KOPT-K1 (cell line): ENCODE measurements around the gene UFSP1.

Source experiments
- H3K27ac ChIP-seq: fragments of 200-600 bp; sonication (generic); 2 replicates; pipeline ENCODE4 v1.5.1; 2016; ENCODE audit warnings: antibody characterized with exemption, mild to moderate bottlenecking, low read depth, low read length; ENCODE audit not compliant: poor library complexity, severe bottlenecking
- H3K36me3 ChIP-seq: fragments of 200-600 bp; sonication (generic); 2 replicates; pipeline ENCODE4 v1.5.1; 2017; ENCODE audit warnings: antibody characterized with exemption, mild to moderate bottlenecking, low read length, moderate library complexity; ENCODE audit not compliant: insufficient read depth
- H3K9me3 ChIP-seq: fragments of 200-600 bp; sonication (generic); 2 replicates; pipeline ENCODE4 v1.5.1; 2017; ENCODE audit warnings: antibody characterized with exemption, low read length, mild to moderate bottlenecking; ENCODE audit not compliant: insufficient read depth, poor library complexity, severe bottlenecking

UFSP1 gene

GRCh38 chr7:100878685-100879084 is 10.8 kb downstream of the UFSP1 start:
- H3K9me3 ChIP-seq: no peaks in the 10 kb centered on the region
- H3K27ac ChIP-seq: no peak overlapping the region
- H3K36me3 ChIP-seq: peaks cover 77% of the 10 kb centered on the region

- H3K9me3 ChIP-seq: no peaks in the 10 kb centered on the region
- no peak overlapping the region for H3K27ac ChIP-seq
- peaks cover 71% of the 10 kb centered on the region for H3K36me3 ChIP-seq
Measured at GRCh38 chr7:100878013-100878412, 11.5 kb downstream of the UFSP1 start.

- peaks cover 44% of the 10 kb centered on the region for H3K36me3 ChIP-seq
- peak overlapping the region; percentile 98 for H3K27ac ChIP-seq
- H3K9me3 ChIP-seq: no peaks in the 10 kb centered on the region
Measured at GRCh38 chr7:100875356-100875751, 14.2 kb downstream of the UFSP1 start.

GRCh38 chr7:100874577-100875355 is 14.7 kb downstream of the UFSP1 start, which contains the start of gene SRRT:
SRRT (plus strand) TSS chr7:100875103; CDS start chr7:100875591, 488 bp downstream.
- no peaks in the 10 kb centered on the region for H3K9me3 ChIP-seq
- H3K27ac ChIP-seq: peak within 1 kb of the TSS; percentile 98
- H3K36me3 ChIP-seq: peaks cover 38% of the 10 kb centered on the region

- Histone ChIP-seq H3K9me3 (no peaks in the 10 kb centered on the region), H3K27ac (peak overlapping the region; percentile 98), H3K36me3 (peaks cover 33% of the 10 kb centered on the region)
Measured at GRCh38 chr7:100874300-100874576, 15.3 kb downstream of the UFSP1 start.

- Histone ChIP-seq H3K9me3 (no peaks in the 10 kb centered on the region), H3K27ac (peak overlapping the region; percentile 98), H3K36me3 (peaks cover 28% of the 10 kb centered on the region)
Measured at GRCh38 chr7:100873599-100874299, 15.8 kb downstream of the UFSP1 start.

- H3K27ac ChIP-seq: no peak overlapping the region
- H3K9me3 ChIP-seq: no peaks in the 10 kb centered on the region
- peaks cover 11% of the 10 kb centered on the region; the same call in 1 of the 2 replicates for H3K36me3 ChIP-seq
Measured at GRCh38 chr7:100867776-100868485, 21.6 kb downstream of the UFSP1 start.

- Histone ChIP-seq H3K9me3 (no peaks in the 10 kb centered on the region), H3K36me3 (peaks cover 18% of the 10 kb centered on the region; the same call in 1 of the 2 replicates), H3K27ac (no peak within 1 kb of the TSS)
Measured at GRCh38 chr7:100867040-100867775, 22.3 kb downstream of the UFSP1 start, which contains the start of gene TRIP6. TRIP6 (plus strand) TSS chr7:100867387; CDS start chr7:100867498, 111 bp downstream.

- Histone ChIP-seq H3K36me3 (peaks cover 23% of the 10 kb centered on the region; the same call in 1 of the 2 replicates), H3K9me3 (no peaks in the 10 kb centered on the region), H3K27ac (no peak overlapping the region)
Measured at GRCh38 chr7:100866729-100867039, 22.8 kb downstream of the UFSP1 start.

- H3K27ac ChIP-seq: no peak overlapping the region
- H3K9me3 ChIP-seq: no peaks in the 10 kb centered on the region
- H3K36me3 ChIP-seq: peaks cover 24% of the 10 kb centered on the region; the same call in 1 of the 2 replicates
Measured at GRCh38 chr7:100865938-100866728, 23.4 kb downstream of the UFSP1 start.

- Histone ChIP-seq H3K9me3 (no peaks in the 10 kb centered on the region), H3K36me3 (peaks cover 30% of the 10 kb centered on the region; the same call in 1 of the 2 replicates), H3K27ac (no peak overlapping the region)
Measured at GRCh38 chr7:100865372-100865911, 24.1 kb downstream of the UFSP1 start.

- peaks cover 36% of the 10 kb centered on the region; the same call in 1 of the 2 replicates for H3K36me3 ChIP-seq
- H3K27ac ChIP-seq: no peak overlapping the region
Measured at GRCh38 chr7:100864263-100864845, 25.2 kb downstream of the UFSP1 start.

GRCh38 chr7:100863406-100863950 is 26.0 kb downstream of the UFSP1 start:
- H3K36me3 ChIP-seq: peaks cover 36% of the 10 kb centered on the region; the same call in 1 of the 2 replicates
- H3K9me3 ChIP-seq: no peaks in the 10 kb centered on the region
- no peak overlapping the region for H3K27ac ChIP-seq

More at GRCh38 chr7:100864263-100864845, 25.2 kb downstream of the UFSP1 start:
- H3K9me3 ChIP-seq: no peaks in the 10 kb centered on the region
